Gastrocnemius medialis (tissue), 4 donors: Measurements from ENCODE around the gene HBS1L. TPM values are rescaled to one million over a fixed set of nuclear protein-coding genes. Genes with fewer than 3 reads are reported as not detected.

Source experiments
- ATAC-seq, 2 donors: fragments of 150-250 bp; one replicate each; pipeline ENCODE4 v1.9.1; 2016
- DNase-seq, 2 donors: peaks; one replicate each; pipeline ENCODE4 v3.0.0-alpha.2; 2019
- H3K27ac ChIP-seq, 4 donors: fragments of 200-600 bp; sonication (generic); 1 replicate in 1 of 4; 2 replicates in 3 of 4; pipeline ENCODE4 v1.5.1; 2016 to 2018; ENCODE audit warnings: mild to moderate bottlenecking in 2 of 4, moderate library complexity in 1 of 4
- H3K27me3 ChIP-seq, 3 donors: fragments of 200-600 bp; sonication (generic) in 2 of 3; 1 replicate in 1 of 3; 2 replicates in 2 of 3; pipeline versions ENCODE4 v1.5.1 to v1.6.0; 2016 to 2019; ENCODE audit warnings: mild to moderate bottlenecking in 1 of 3, moderate library complexity in 1 of 3
- H3K36me3 ChIP-seq, 2 donors: fragments of 200-600 bp; sonication (generic) in 1 of 2; one replicate each; pipeline ENCODE4 v1.5.1; 2017 to 2018
- H3K4me1 ChIP-seq, 2 donors: fragments of 200-600 bp; sonication (generic) in 1 of 2; one replicate each; pipeline ENCODE4 v1.5.1; 2016 to 2017; ENCODE audit warnings: mild to moderate bottlenecking in 2 of 2
- H3K4me3 ChIP-seq, 4 donors: fragments of 200-600 bp; sonication (generic) in 3 of 4; 1 replicate in 1 of 4; 2 replicates in 3 of 4; pipeline ENCODE4 v1.5.1; 2016 to 2019; ENCODE audit warnings: mild to moderate bottlenecking in 2 of 4
- H3K9me3 ChIP-seq, 3 donors: fragments of 200-600 bp; sonication (generic) in 2 of 3; 1 replicate in 1 of 3; 2 replicates in 2 of 3; pipeline ENCODE4 v1.5.1; 2016 to 2019
- CTCF ChIP-seq, 5 experiments: fragments of 450-650 bp in 3 of 5; fragments of 200-600 bp in 2 of 5; sonication (generic) in 2 of 5; IDR thresholded peaks in 4 of 5; conservative IDR thresholded peaks in 1 of 5; 1 replicate in 4 of 5; 2 replicates in 1 of 5; pipeline ENCODE4 v1.5.1; 2016 to 2019; ENCODE audit warnings: antibody characterized with exemption in 5 of 5, mild to moderate bottlenecking in 3 of 5, moderate library complexity in 3 of 5
- POLR2A ChIP-seq, 2 donors: fragments of 450-650 bp; IDR thresholded peaks; one replicate each; pipeline ENCODE4 v1.6.1; 2017; ENCODE audit warnings: antibody characterized with exemption in 2 of 2, mild to moderate bottlenecking in 2 of 2, moderate library complexity in 2 of 2
- in situ Hi-C, 4 donors: fragments of 200-750 bp; cut with MboI; loops; one replicate each; pipeline versions ENCODE4 v1.15.0 to v1.8.0; 2017; ENCODE audit warnings: low sequenced_read_pairs in 4 of 4
- intact Hi-C: fragments of 100-400 bp; cut with DNase I; formaldehyde crosslinking; loops from one replicate; pipeline ENCODE4 v1.15.1; 2023; ENCODE audit warnings: low total_unique reads
- total RNA-seq, 4 donors: library from RNA; depleted of rRNA; stranded (reverse); fragments of >200 nt; gene quantifications; one replicate each; pipeline versions ENCODE4 v1.1.0 to v1.2.3, GENCODE V29; 2016

Gene HBS1L
- total RNA-seq, 4 donors from 2014 or later = 97.9 to 139 (median 120) TPM

GRCh38 chr6:135073756-135074393 is 19.3 kb upstream of the HBS1L start:
- ATAC-seq = no peak
- H3K36me3 ChIP-seq = no peaks in the 10 kb centered on the region
- intact Hi-C loops (no loop called here), in situ Hi-C loops (no loop called here)
- DNase-seq = no peak
- H3K27me3 ChIP-seq = no peaks in the 10 kb centered on the region
- no peak overlapping the region for H3K4me3 ChIP-seq
- no peak overlapping the region for H3K27ac ChIP-seq
- H3K9me3 ChIP-seq = no peaks in the 10 kb centered on the region
- H3K4me1 ChIP-seq = no peaks in the 10 kb centered on the region
- TF ChIP-seq POLR2A (IDR thresholded peaks at IDR 0.05) (no peak), CTCF (IDR thresholded peaks at IDR 0.05 in 4 of 5, conservative IDR thresholded peaks at IDR 0.05 in 1 of 5) (no peak)

DNA sequence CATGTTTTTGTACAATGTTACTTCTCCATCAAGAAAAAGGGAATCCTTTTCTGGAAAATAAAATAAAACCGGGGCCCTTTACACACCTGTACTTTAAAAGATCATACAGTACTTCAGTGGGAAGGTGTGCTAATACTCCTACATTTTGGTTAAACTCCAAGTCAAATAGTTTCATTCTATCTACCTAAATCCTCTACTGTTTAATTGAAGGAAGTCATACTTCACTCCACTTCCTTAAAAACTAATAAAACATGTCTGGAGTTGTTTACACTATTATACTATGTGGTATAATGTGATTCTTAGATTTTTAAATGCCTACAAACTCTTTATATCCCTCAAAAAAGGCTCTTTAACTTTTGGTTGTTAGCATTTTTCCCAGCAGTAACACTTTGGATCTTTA is 18.6 kb upstream of the HBS1L start:
- H3K4me3 ChIP-seq = no peak overlapping the region
- no peak overlapping the region for H3K27ac ChIP-seq
- H3K27me3 ChIP-seq = no peaks in the 10 kb centered on the region
- H3K4me1 ChIP-seq = no peaks in the 10 kb centered on the region
- in situ Hi-C loops (no loop called here), intact Hi-C loops (no loop called here)
- DNase-seq = no peak
- no peak for ATAC-seq
- no peak for TF ChIP-seq POLR2A (IDR thresholded peaks at IDR 0.05)
- TF ChIP-seq CTCF (IDR thresholded peaks at IDR 0.05 in 4 of 5, conservative IDR thresholded peaks at IDR 0.05 in 1 of 5) = no peak
- H3K9me3 ChIP-seq = no peaks in the 10 kb centered on the region
- no peaks in the 10 kb centered on the region for H3K36me3 ChIP-seq

- TF ChIP-seq CTCF (IDR thresholded peaks at IDR 0.05 in 4 of 5, conservative IDR thresholded peaks at IDR 0.05 in 1 of 5) (no peak), POLR2A (IDR thresholded peaks at IDR 0.05) (no peak)
- H3K27ac ChIP-seq = no peak overlapping the region
- intact Hi-C loops (no loop called here), in situ Hi-C loops (no loop called here)
- H3K9me3 ChIP-seq = no peaks in the 10 kb centered on the region
- no peaks in the 10 kb centered on the region for H3K27me3 ChIP-seq
- no peaks in the 10 kb centered on the region for H3K4me1 ChIP-seq
- DNase-seq (no peak), ATAC-seq (no peak)
- H3K36me3 ChIP-seq = no peaks in the 10 kb centered on the region
- H3K4me3 ChIP-seq = no peak overlapping the region
These were observed 18.1 kb upstream of the HBS1L start for GRCh38 chr6:135072753-135073152.

DNA sequence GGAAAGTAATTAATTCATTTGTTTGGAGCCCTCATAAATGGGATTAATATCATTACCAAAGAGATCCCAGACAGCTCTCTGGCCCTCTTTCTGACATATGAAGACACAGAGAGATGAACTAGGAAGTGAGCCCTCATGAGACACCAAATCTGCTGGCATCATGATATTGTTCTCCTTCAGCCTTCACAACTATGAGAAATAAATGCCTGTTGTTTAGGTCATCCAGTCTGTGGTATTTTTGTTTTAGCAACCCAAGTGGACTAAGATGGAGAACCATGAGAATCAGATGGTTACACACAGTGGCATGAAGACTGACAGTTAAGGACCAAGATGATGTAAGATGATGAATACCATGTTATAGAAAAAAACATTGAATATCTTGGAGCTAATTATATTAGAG is 16.9 kb upstream of the HBS1L start:
- no peaks in the 10 kb centered on the region for H3K36me3 ChIP-seq
- no peak for DNase-seq
- H3K9me3 ChIP-seq = no peaks in the 10 kb centered on the region
- intact Hi-C loops (no loop called here), in situ Hi-C loops (no loop called here)
- H3K4me1 ChIP-seq = no peaks in the 10 kb centered on the region
- H3K27ac ChIP-seq = no peak overlapping the region
- ATAC-seq = no peak
- no peak for TF ChIP-seq CTCF (IDR thresholded peaks at IDR 0.05 in 4 of 5, conservative IDR thresholded peaks at IDR 0.05 in 1 of 5)
- TF ChIP-seq POLR2A (IDR thresholded peaks at IDR 0.05) = no peak
- H3K27me3 ChIP-seq = no peaks in the 10 kb centered on the region
- no peak overlapping the region for H3K4me3 ChIP-seq

- no peaks in the 10 kb centered on the region for H3K9me3 ChIP-seq
- H3K4me1 ChIP-seq = no peaks in the 10 kb centered on the region
- no peak for TF ChIP-seq POLR2A (IDR thresholded peaks at IDR 0.05)
- no peak for TF ChIP-seq CTCF (IDR thresholded peaks at IDR 0.05 in 4 of 5, conservative IDR thresholded peaks at IDR 0.05 in 1 of 5)
- DNase-seq = no peak
- H3K27ac ChIP-seq = no peak overlapping the region
- intact Hi-C loops = no loop called here
- H3K27me3 ChIP-seq = no peaks in the 10 kb centered on the region
- ATAC-seq = no peak
- H3K36me3 ChIP-seq = no peaks in the 10 kb centered on the region
- no peak overlapping the region for H3K4me3 ChIP-seq
- in situ Hi-C loops = no loop called here
These were observed 13.3 kb upstream of the HBS1L start for GRCh38 chr6:135067911-135068310.
